T1000 (cell line): Measurements from ENCODE around the gene SLC10A7.
"Not testable (repeated sequence)": the region's sequence is repeated elsewhere in the genome, so short reads cannot be mapped to it uniquely, and the experiment has no call there.

Experiments
- DNase-seq: peaks from one replicate; lab custom pipeline; 2025; ENCODE audit warnings: mixed read lengths; lab: John Stamatoyannopoulos, UW

Gene SLC10A7

DNA sequence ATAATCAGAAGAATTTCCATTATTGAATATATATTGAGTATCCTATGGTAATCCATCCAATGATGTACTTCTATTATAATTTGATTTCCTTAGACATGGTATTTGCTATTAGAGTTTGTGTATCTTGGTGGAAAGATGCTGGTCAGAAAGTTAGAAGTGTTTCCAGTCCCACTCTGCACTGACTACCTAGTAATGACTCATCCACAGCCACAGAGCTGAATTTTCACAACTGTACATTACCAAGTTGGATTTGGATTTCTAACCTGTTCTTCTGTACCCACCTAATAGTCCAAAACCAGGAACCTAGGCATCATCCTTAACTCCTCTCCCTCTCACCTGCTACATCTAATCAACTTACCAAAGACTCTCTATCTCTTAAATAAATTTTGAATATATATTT, 162.0 kb downstream of the SLC10A7 start:
- no peak for DNase-seq

DNA sequence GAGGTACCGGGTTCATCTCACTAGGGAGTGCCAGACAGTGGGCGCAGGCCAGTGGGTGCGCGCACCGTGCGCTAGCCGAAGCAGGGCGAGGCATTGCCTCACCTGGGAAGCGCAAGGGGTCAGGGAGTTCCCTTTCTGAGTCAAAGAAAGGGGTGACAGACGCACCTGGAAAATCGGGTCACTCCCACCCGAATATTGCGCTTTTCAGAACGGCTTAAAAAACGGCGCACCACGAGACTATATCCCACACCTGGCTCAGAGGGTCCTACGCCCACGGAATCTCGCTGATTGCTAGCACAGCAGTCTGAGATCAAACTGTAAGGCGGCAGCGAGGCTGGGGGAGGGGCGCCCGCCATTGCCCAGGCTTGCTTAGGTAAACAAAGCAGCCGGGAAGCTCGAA, 171.6 kb downstream of the SLC10A7 start:
- DNase-seq, result not testable (repeated sequence)

DNA sequence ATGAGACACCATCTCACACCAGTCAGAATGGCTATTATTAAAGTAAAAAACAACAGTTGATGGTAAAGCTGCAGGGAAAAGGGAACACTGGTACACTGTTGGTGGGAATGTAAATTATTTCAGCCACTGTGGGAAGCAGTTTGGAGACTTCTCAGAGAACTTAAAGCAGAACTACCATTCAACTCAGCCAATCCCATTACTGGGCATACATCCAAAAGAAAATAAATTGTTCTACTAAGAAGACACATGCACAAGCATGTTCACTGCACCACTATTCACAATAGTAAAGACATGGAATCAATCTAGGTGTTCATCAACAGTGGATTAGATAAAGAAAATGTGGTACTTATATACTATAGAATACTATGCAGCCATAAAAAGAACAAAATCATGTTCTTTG, 172.4 kb downstream of the SLC10A7 start:
- DNase-seq, result no peak

DNA sequence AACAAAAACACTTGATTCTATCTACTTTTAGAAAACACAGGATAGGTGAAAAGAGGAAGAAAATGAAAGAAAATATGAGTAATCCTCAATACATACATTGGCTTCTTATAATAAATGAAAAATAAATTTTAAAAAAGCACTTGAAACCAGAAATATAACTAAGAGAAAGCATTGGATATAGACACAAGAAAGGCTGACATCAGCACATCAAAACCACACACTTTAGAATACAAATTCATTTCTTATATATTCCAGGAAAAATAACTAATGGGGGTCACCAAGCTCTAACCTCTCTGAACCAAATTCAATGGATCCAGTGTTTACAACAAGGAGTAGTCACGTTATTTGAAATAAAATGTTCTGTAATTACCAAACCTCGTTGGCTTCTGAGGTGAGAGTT, 173.9 kb downstream of the SLC10A7 start:
- no peak for DNase-seq

DNA sequence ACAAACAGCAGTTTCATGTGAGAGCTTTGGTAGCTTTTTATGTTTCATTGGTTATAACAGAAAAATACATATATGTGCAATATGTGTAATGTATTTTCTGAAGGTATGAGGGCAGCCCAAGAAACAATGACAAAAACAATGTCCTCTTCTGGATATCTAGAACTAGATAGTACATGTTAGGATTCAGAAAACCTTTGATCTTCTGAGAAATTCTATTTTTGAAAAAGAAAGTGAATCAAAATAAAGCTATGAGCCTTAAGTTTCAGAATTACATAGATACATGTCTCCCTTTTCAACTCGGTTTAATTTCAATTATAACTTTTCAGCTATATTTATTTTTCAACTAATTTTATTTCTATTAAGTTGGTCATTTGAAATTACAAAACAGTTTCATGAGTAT, 175.5 kb downstream of the SLC10A7 start:
- DNase-seq, result no peak

DNA sequence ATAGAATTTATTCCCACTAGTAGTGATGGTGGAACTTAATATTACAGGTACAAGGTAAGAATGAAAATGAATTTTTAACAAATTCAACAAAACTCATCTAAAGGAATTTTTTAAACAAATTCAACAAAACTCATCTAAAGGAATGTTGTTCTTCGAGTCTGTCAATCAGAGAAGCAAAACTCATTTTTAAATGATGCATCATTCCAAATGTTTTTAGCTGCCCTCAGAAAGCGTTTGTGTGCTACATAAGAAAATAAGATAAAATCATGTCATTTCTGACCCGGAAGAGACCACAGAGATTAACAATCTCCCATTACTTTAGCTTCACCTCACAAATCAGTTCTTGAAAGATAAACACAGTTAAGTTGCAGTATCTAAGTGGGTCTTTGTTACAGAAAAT, 178.0 kb downstream of the SLC10A7 start:
- no peak for DNase-seq

DNA sequence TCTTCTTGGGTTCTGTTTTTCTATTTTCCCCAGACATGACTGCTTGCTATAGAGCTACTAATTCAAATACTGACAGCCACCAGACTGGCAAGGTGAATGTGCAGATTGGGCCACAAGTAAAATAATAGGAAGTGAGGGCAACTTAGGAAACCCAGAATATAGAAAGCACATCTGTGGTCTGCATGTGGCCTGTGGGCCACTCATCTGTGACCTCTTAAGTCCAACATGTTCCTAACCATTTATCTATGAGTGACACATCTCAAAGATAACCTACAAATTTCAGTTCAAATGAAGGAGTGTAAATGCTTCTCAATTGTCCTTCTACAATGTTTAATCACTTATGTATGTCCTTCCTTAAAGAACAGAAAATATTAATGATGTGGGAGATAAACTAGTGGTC, 178.5 kb downstream of the SLC10A7 start:
- no peak for DNase-seq

DNA sequence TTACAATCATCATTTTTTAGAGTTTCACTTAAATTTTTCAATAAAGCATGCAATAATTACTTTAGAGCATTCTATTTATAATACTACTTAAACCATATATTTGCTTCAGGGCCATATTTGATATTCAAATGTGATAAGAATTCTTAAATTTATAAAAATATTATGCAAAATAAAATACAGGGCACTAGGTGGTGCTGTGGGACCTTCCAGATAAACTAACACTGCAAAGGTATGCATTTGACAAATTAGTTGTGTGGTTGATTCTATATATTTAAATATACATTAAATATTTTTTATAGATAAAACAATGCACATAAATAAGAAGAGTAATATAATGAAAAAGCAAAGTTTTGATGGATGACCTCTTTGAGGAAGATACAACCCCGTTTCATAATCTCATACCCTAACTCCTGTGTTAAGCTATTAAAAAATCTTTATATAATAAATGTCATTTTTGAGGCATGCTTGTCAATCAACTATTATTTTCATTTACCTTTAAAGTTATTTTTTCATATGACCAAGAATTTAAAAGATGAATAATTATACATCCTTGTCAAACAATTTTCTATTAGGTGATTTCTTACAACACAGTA, 179.0 kb downstream of the SLC10A7 start:
- DNase-seq, result no peak

DNA sequence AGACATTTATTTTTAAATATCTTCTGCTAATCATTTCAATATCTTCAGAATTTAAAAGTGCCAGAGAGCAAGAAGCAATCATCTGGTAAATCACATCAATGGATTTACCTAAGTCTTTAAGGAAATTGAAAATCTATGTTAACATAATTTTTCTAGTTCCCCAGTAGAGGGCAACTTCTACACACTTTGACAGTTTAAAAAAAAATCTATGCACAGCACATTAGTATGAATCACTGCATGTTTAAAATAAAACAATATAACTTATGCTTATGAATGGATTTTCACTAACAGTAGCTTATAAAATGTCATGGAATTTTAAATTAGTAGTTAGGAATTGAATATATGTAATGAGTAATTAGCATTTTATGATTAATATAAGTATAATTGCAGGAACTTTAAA, 180.9 kb downstream of the SLC10A7 start:
- DNase-seq, result no peak

DNA sequence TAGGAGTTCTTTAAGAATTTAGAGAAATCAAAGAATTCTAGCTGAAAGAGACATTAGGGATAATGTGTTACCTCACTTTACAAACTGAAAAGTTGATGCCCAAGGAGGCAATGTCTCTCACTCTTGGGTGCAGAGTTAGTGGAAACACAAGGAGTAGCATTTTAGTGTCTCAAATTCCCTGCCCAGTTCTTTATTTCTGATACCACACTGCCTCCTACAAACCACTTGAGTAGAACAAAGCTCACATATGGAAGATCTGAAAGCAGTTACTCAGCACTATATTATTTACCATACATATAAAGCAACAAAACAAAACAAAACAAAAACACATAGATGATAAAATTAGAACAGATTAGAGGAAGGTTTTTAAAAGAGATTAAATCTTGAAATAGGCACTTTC, 183.2 kb downstream of the SLC10A7 start:
- DNase-seq, result no peak

DNA sequence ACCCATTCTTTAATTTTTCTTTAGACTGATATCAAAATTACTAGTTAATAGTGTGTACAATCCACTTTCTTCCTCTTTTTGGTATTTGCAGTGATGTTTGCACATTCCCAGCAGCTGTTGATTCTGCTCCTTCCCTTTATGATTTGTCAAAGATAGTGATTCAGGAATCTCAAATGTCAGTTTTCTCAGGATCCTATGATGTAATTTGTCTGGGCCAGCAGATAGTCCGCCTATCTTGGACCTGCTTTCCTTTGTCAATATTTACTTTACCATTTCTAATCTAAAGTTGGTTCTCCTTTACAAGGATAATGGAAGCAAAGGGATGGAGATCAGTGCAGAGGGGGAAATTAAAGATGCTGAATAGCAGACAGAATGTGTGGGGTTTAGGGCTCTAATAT, 185.3 kb downstream of the SLC10A7 start:
- no peak for DNase-seq

DNA sequence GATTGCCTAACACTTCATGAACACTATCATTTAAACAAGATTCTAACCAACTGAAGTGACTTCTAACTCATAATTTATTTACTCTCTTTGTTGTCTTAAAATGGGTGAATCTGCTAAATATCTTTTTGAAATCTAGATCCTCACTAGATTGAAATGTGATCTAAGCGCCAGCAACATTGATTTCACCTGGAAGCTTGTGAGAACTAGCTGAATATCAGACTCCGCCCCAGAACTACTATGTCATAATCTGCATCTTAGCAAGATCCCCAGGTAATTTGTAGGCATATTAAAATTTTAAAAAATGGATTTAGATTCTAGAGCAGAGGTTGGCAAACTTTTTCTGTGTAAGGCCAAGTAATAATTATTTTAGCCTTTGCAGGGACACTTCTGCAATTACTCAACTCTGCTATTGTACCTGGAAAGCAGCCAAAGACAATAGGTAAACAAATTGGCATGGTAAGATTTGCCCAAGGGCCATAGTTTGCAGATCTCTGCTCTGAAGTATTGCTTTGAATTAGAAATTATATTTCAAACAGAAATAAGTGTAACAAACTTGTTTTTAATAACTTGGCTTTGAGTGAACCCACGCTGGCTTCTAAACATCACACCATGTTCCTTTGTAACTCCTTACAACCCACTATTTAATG, 185.9 kb downstream of the SLC10A7 start:
- no peak for DNase-seq

DNA sequence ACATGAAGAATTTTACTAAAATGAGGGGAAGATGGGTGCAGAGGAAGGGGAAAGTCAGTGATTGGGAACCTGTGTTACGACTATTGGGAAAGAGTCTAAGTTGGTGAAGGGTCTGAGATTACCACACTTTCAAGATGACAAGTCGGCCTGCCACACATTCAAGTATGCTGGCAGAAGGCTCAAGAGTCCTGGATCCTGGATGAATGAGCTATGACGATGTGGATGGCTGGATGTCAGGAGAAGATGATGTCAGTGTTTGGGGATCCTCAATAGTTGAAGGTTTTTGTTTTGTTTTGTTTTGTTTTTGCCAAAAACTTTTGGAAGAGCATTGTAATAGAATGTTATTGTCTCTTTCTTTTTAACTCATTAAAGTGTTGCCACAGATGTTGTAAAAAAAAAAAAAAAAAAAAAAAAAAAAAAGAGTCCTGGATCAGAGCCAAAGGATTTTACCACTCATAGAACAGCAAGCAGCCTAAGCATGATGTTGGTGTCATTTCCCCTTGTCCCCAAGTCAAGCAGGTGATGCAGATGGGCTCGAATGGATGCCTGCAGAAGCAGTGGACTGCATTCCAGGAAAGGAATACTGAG, 186.8 kb downstream of the SLC10A7 start:
- no peak for DNase-seq

DNA sequence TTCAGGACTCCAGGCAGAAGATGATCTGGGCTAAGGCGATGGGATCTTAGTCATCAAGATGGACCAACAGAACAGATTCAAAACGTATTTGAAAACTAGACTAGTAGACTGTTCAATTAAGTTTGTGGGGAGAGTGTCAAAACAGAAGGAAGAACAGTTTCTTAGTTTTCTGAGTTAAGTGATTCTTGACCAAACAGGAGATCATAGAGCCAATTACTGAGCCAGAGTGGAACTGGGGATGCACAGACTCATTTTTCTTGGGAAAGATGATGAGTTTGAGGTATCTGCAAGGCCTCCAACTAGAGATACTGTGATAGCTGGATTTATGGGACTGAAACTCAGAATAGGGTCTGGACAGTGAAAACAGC, 187.9 kb downstream of the SLC10A7 start:
- no peak for DNase-seq

DNA sequence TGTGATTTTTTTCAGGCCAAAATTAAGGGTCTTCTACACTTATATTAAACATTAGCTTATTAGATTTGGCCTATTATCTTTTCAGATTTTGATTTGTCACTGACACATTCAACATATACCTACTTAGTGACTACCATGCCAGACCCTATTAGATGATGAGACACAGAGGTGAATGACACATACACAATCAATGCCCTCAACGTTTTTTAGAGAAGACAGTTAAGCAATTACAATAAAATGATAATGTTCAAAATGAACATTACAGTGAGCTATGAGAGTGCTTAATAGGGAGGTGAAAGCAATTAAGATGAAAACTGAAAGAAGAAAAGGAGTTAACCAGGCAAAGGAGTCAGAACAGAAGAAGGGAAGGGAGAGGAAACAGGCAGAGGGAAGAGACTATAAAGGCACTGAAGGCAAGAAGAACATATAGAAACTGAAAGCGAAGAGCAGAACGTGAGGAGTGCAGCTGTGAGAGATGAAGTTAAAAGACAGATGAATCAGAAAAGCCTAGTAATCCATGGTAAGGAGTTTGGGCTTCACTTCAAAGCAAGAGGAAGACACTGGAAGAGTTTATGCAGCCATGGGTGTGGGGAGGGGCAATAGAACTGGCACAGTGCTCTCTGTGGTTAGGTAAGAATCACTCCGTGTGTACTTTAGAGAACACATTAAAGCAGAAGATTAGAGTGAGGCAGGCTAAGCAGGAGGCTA, 188.4 kb downstream of the SLC10A7 start:
- DNase-seq, result peak; percentile 7

DNA sequence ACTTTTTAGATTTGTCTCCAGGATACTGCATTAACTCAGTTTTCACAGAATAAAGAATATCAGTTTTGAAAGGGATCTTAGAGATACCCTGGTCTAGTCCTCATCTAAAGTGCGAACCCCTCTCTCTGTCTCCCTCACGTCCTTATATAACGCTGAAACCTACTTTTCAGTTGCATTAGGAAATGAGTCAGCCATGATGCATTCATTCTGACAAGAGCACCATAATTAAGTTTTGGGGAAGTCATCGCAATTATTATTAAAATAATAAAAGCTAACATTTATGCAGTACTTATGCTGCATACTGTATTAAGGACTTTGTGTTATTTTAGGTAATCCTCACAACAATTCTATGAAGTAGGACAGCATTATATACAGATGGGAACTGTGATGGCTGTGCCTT, 191.3 kb downstream of the SLC10A7 start:
- no peak for DNase-seq

DNA sequence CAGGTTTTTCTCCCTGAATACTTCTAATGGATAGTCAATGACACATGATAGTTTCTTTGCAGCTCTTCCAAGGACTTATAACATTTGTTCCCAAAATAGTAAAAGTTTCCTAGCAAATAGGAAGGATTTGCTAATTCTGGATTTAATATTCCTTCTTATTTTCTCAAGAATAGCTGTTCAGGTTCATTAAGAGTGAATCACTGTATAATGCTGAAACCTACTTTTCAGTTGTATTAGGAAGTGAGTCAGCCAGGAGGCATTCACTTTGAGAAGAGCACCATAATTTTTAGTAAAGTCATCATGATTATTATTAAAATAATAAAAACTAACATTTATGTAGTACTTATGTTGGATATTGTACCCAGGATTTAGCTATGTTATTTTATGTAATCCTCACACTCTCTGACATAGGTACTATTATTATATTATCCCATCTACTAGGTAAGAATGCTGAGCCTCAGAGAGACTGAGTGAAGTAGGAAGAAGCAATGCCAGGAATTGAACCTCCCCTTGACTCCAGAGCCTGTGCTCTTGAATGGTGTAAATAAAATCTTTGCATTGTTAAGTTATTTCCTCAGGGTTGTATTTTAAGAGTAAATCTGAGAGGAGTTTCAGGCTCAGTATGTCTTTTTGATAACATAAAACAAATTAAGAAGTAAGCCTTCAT, 192.6 kb downstream of the SLC10A7 start:
- no peak for DNase-seq

DNA sequence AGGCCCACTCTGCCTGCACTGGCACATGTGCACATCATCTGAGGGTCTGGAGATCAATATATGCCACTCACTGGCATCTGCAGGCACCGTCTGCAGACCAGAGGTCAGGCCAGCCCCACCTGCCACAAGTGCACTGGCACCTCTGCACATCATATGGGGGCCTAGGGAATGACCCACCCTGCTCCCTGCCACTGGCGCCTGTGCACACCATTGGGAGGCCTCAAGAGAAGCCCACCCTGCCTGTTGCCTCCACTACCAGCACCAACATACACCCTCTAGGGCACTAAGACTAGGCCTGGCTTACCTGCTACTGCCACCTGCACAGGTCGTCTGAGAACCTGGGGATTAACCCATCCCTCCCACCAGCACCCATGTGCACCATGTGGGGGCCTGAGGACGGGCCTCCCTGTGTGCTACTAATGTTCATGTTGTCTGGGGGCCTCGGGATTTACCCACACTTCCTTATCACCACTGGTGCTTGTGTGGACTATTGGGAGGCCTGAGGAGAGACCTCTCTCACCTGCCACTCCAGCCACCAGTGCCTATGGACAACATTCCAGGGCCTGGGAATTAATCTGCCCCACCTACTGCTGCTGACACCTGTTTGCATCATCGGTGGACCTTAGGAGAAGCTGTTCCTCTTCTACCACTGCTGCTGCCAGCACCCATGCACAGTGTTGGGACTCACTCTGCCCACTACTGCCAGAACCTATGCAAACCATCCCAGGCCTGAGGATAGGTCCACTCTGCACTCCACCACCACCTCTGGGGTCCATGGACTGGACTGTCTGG, 193.7 kb downstream of the SLC10A7 start:
- DNase-seq, result no peak

DNA sequence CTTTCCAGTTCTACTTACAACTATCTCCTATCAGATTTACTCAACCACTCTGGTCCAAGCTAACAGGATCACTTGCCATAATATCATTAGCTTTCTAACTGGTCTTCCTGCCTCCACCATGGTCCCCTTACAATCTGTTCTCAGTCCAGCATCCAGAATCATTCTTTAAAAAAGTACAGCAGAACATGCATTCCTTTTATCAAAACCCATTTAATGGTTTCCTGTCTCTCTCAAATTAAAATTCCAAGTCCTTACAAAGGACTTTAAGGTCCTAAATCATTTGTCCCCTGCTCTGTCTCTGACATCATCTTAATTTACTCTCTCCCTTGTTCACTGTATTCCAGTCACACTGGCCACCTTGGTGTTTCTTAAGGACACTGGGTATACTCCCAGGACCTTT, 202.8 kb downstream of the SLC10A7 start:
- no peak for DNase-seq

DNA sequence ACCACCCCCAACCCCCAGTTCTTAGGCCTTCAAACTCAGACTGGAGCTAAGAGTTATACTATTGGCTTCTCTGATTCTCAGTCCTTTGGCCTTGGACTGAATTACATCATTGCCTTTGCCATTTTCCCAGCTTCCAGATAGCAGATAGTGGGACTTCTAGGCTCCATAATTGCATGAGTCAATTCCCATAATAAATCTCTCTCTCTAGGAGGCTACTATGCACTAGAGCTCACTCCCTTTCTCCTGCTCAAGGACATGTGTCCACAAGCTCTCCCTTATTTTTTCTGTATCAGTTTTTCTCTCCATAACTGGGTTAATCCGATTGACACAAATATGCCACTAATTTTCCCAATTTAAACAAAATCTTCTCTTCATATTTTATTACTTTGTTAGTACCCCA, 204.0 kb downstream of the SLC10A7 start:
- DNase-seq, result no peak

DNA sequence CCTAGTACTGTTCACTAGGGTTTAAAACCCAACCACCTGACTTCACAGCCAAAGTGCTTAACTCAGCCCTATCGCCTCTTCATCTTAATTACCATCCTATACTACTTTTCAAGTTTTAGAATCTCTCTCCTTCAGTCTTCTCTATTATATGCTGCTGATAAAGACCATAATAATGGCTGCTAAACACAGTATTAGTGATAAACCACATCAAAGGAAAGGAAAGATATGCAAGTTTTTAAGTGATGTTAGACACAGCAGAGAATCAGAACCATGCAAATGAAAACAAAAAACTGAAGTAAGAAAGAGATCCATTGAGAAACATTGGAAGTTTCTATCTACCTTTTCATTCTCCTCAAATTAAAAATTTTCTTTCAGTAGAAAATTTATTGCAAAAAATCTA, 206.6 kb downstream of the SLC10A7 start:
- DNase-seq, result no peak
